ENCODE data around the gene FAM131C.

Gene FAM131C

DNA sequence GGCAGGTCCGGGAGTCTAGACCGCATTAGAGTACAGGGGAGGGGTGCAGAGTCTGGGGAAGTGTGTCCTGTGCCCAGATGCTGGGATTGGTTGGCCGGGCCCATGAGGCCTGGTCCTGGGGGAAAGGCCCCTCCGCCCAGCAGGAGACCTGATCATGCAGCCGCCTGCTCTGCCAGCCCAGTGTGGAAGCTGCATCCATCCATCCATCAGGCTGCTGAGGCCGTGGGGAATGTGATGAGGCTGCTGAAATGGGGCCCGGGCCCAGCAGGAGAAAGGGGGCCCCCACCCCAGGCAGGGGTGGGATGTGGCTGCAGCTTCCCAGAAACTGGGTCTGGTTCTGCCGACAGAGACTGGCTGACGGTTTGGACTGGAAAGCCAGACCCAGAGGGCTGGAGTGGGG lies 45.3 kb upstream of the FAM131C start:
- TF ChIP-seq, protein P1, sequence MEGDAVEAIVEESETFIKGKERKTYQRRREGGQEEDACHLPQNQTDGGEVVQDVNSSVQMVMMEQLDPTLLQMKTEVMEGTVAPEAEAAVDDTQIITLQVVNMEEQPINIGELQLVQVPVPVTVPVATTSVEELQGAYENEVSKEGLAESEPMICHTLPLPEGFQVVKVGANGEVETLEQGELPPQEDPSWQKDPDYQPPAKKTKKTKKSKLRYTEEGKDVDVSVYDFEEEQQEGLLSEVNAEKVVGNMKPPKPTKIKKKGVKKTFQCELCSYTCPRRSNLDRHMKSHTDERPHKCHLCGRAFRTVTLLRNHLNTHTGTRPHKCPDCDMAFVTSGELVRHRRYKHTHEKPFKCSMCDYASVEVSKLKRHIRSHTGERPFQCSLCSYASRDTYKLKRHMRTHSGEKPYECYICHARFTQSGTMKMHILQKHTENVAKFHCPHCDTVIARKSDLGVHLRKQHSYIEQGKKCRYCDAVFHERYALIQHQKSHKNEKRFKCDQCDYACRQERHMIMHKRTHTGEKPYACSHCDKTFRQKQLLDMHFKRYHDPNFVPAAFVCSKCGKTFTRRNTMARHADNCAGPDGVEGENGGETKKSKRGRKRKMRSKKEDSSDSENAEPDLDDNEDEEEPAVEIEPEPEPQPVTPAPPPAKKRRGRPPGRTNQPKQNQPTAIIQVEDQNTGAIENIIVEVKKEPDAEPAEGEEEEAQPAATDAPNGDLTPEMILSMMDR (IDR thresholded peaks at IDR 0.05; ENCODE audit: insufficient read depth, low read depth, low read length, missing control alignments): no peak
- H3K4me3 ChIP-seq (ENCODE audit: low read length): no peak overlapping the region
- DNase-seq (ENCODE audit: low read depth): no peak

DNA sequence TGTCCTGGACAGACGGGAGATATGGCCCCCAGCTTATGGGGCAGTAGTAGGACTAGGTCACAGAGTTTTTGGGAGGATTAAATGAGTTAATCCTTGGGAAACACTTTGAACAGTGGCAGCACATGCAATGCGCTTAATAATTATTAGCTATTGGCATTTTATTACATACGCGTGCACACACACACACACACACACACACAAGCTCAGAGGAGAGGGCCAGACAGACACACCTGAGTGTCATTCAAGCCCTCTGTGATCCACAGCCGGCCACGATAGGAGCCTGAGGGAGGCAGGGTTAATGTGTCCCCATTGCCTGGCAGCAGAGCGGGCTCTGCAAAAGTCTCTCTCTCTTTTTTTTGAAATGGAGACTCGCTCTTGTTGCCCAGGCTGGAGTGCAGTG lies 44.5 kb upstream of the FAM131C start:
- TF ChIP-seq, protein P1 (IDR thresholded peaks at IDR 0.05; ENCODE audit: insufficient read depth, low read depth, low read length, missing control alignments): no peak
- no peak overlapping the region for H3K4me3 ChIP-seq (ENCODE audit: low read length)
- DNase-seq (ENCODE audit: low read depth): no peak

DNA sequence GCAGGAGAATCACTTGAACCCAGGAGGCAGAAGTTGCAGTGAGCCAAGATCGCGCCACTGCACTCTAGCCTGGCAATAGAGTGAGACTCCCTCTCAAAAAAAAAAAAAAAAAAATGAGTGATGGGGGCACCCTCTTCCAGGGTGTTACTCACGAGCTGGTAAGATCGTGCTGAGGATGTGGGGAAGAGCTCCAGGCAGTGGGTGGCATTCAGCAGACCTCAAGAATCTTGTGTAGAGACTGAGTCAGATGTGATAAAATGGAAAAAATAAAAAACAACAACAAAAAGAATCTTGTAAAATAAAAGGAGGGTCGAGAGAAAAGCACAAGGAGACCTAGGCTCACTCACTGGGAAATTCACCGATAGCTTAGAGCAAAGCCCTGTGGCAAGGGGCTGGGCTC lies 43.9 kb upstream of the FAM131C start:
- H3K4me3 ChIP-seq (ENCODE audit: low read length): no peak overlapping the region
- TF ChIP-seq, protein P1 (IDR thresholded peaks at IDR 0.05; ENCODE audit: insufficient read depth, low read depth, low read length, missing control alignments): no peak
- no peak for DNase-seq (ENCODE audit: low read depth)

DNA sequence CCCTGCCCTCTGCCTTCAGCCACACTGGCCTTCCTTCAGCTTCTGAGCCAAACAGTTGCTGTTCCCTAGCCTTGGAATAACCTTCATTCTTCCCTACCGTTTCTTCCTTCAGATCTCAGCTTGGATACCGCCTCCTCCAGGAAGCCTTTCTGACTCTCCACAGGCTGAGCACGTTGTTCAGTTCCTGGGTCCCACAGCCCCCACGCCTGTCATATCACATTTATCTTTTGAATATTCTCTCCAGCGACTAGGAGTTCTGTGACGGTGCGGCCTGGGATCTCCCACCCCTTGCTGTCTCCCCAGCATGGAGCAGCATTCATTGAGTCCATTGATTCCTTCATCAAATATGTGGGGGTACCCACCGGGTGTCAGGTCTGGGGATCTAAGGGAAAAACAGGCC lies 43.2 kb upstream of the FAM131C start:
- DNase-seq (ENCODE audit: low read depth): no peak
- TF ChIP-seq, protein P1 (IDR thresholded peaks at IDR 0.05; ENCODE audit: insufficient read depth, low read depth, low read length, missing control alignments): no peak
- no peak overlapping the region for H3K4me3 ChIP-seq (ENCODE audit: low read length)

DNA sequence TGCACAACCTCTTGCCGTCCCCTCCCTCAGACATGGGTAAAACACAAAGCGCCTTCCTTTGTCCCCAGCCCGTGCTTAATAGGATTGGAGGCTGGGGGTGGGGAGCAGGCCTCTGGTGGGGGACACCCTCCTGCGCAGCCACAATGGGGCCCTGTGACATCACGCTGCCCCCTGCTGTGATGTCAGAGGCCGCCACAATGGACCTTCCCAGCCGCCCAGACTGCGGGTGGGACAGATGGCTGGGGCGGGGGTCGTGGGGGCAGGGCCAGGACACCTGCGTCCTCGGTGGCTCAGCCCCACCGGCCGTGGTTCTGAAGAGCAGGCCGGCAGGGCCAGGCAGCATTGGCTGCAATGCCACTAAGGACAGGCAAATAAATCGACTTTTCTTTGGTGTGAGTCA lies 42.6 kb upstream of the FAM131C start:
- no peak overlapping the region for H3K4me3 ChIP-seq (ENCODE audit: low read length)
- TF ChIP-seq, protein P1 (IDR thresholded peaks at IDR 0.05; ENCODE audit: insufficient read depth, low read depth, low read length, missing control alignments): no peak
- DNase-seq (ENCODE audit: low read depth): no peak

DNA sequence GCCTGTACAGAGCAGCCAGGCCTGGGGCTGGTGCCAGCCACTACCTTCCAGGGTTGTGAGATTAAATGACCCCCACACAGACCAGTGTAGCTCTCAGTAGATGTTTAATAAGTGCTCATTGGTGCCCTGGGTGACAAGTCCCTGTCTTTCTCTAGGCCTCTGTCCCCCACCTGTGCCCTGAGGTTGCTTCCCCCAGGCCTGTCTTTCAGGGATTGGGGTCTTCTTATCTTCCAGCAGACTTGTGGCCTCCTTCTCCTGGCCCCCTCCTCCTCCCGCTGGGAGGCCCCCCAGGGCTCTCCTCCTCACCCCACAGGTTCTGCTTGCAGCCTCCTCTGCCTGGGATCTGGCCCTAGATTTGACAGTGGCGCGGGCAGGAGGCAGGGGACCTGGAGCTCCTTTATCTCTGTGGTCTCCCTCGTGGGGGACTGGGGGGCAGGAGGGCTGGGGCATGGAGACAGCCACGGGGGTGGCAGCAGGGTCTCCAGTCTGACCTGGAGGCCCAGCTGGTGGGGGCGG lies 42.1 kb upstream of the FAM131C start:
- TF ChIP-seq, protein P1 (IDR thresholded peaks at IDR 0.05; ENCODE audit: insufficient read depth, low read depth, low read length, missing control alignments): no peak
- no peak for DNase-seq (ENCODE audit: low read depth)
- no peak overlapping the region for H3K4me3 ChIP-seq (ENCODE audit: low read length)
